GM21786 (cell line): Measurements from ENCODE around the gene GAB2.
"Not testable (repeated sequence)": the region's sequence is repeated elsewhere in the genome, so short reads cannot be mapped to it uniquely, and the experiment has no call there.

Experiments
- ATAC-seq: cut with Tn5 transposase; IDR thresholded peaks from one replicate; pipeline ENCODE4 v1.9.1; 2021; ENCODE audit not compliant: unreplicated experiment

Gene GAB2

GRCh38 chr11:78290293-78291176, 127.1 kb downstream of the GAB2 start:
- ATAC-seq, result no peak

- no peak for ATAC-seq
Observed at GRCh38 chr11:78289552-78290292, 127.9 kb downstream of the GAB2 start.

- ATAC-seq, result no peak
Observed at GRCh38 chr11:78284260-78284659, 133.4 kb downstream of the GAB2 start.

GRCh38 chr11:78282821-78283220, 134.8 kb downstream of the GAB2 start:
- no peak for ATAC-seq

- no peak for ATAC-seq
Observed at GRCh38 chr11:78281511-78281910, 136.1 kb downstream of the GAB2 start.

- ATAC-seq, result no peak
Observed at GRCh38 chr11:78277314-78277994, 140.2 kb downstream of the GAB2 start.

GRCh38 chr11:78276311-78276710, 141.3 kb downstream of the GAB2 start:
- no peak for ATAC-seq

GRCh38 chr11:78274739-78275138, 142.9 kb downstream of the GAB2 start:
- no peak for ATAC-seq

- ATAC-seq, result not testable (repeated sequence)
Observed at GRCh38 chr11:78272625-78273269, 144.9 kb downstream of the GAB2 start.

GRCh38 chr11:78271801-78272200, 145.8 kb downstream of the GAB2 start:
- not testable (repeated sequence) for ATAC-seq

GRCh38 chr11:78270971-78271370, 146.6 kb downstream of the GAB2 start:
- no peak for ATAC-seq

GRCh38 chr11:78269806-78270205, 147.8 kb downstream of the GAB2 start:
- ATAC-seq, result no peak

- no peak for ATAC-seq
Observed at GRCh38 chr11:78268591-78269410, 148.8 kb downstream of the GAB2 start.

- no peak for ATAC-seq
Observed at GRCh38 chr11:78266451-78266850, 151.2 kb downstream of the GAB2 start.

- ATAC-seq, result no peak
Observed at GRCh38 chr11:78265326-78265725, 152.3 kb downstream of the GAB2 start.

GRCh38 chr11:78262691-78263090, 154.9 kb downstream of the GAB2 start:
- no peak for ATAC-seq

- ATAC-seq, result no peak
Observed at GRCh38 chr11:78262238-78262637, 155.4 kb downstream of the GAB2 start.

- no peak for ATAC-seq
Observed at GRCh38 chr11:78261828-78262227, 155.8 kb downstream of the GAB2 start.

- no peak for ATAC-seq
Observed at GRCh38 chr11:78261367-78261766, 156.3 kb downstream of the GAB2 start.

GRCh38 chr11:78259777-78260487, 157.7 kb downstream of the GAB2 start:
- ATAC-seq, result no peak
